ENCODE results near the gene SLC7A1.

Gene SLC7A1

DNA sequence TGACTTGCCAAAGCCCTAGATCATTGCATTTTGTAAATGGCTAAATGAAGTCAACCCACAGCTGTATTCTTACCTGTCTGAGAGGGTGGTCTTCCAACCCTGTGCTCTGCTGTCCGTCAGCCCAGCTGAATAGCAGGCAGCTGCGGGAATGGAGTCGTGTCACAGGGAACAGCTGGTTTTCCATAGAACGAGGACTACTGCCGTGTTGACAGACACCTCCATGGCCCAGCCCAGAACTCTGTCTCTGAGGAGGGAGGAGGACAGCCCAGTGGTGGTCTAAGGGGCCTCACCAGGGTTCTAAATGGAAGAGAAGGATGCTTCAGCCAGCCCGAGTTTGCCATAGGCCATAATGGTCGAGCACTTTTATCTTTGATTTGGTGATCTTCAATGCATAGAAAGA, 110.7 kb downstream of the SLC7A1 start:
- H3K9ac ChIP-seq (ENCODE audit: low read depth in 1 of 2, low read length in 2 of 2) = no peak overlapping the region
- no peak overlapping the region for H3K4me3 ChIP-seq (ENCODE audit: low read length in 2 of 2)
- no peaks in the 10 kb centered on the region for H3K36me3 ChIP-seq (ENCODE audit: control insufficient read depth in 2 of 2, insufficient read depth in 2 of 2, low read length in 2 of 2)
- H3K27me3 ChIP-seq (ENCODE audit: control insufficient read depth in 2 of 2, insufficient read depth in 2 of 2, low read length in 2 of 2) = peaks cover 0 to 3% of the 10 kb centered on the region in 2 donors
- no peak overlapping the region for H3K27ac ChIP-seq (ENCODE audit: low read depth in 2 of 2, low read length in 2 of 2)
- peaks cover 2 to 3% of the 10 kb centered on the region in 2 donors for H3K4me1 ChIP-seq (ENCODE audit: control insufficient read depth in 2 of 2, insufficient read depth in 2 of 2, low read length in 2 of 2)
- H3K9me3 ChIP-seq (ENCODE audit: control insufficient read depth in 2 of 2, low read length in 2 of 2) = no peaks in the 10 kb centered on the region

DNA sequence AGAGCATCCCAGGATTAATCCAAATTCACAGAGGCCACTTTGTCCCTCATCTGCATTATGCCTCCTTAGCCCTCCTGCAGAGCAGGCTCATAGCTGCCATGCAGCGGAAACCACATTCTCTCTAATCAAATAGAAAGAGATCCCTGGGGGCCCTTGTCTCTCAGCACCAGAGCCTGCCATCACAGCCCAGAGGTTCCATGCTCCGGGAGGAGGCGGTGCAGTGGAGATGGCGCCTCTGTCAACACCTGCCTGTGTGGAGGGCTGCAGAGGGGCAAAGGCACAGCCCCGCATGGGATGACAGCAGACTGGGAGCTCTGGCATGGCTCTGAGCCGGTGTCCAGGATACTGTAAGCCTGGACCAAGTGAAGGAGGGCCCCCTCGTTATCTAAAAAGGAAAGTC, 111.3 kb downstream of the SLC7A1 start:
- H3K27me3 ChIP-seq (ENCODE audit: control insufficient read depth in 2 of 2, insufficient read depth in 2 of 2, low read length in 2 of 2) = peaks cover 0 to 3% of the 10 kb centered on the region in 2 donors
- no peaks in the 10 kb centered on the region for H3K36me3 ChIP-seq (ENCODE audit: control insufficient read depth in 2 of 2, insufficient read depth in 2 of 2, low read length in 2 of 2)
- H3K9ac ChIP-seq (ENCODE audit: low read depth in 1 of 2, low read length in 2 of 2) = no peak overlapping the region
- no peaks in the 10 kb centered on the region for H3K9me3 ChIP-seq (ENCODE audit: control insufficient read depth in 2 of 2, low read length in 2 of 2)
- no peak overlapping the region for H3K4me3 ChIP-seq (ENCODE audit: low read length in 2 of 2)
- no peak overlapping the region for H3K27ac ChIP-seq (ENCODE audit: low read depth in 2 of 2, low read length in 2 of 2)
- H3K4me1 ChIP-seq (ENCODE audit: control insufficient read depth in 2 of 2, insufficient read depth in 2 of 2, low read length in 2 of 2) = peaks cover 2 to 3% of the 10 kb centered on the region in 2 donors

DNA sequence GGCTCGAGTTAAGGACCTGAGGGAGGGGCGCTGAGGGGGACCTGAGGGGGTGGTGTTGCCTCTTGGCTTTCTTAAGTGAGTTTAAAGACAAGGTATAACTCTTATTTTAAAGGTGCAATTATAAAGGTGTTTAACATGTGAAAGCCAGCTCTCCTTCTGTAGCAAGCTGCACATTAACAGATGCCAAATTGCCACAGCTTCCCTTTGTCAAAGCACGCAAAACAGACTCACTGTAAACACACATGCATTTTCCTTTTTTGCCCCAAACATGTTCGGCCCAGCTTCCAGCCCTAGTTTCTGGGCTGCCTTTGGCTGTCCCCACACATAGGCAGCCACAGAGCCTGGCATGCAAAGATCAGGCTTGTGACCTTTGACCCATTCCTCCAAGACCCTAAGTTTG, 111.9 kb downstream of the SLC7A1 start:
- H3K4me1 ChIP-seq (ENCODE audit: control insufficient read depth in 2 of 2, insufficient read depth in 2 of 2, low read length in 2 of 2) = peaks cover 2 to 3% of the 10 kb centered on the region in 2 donors
- no peak overlapping the region for H3K27ac ChIP-seq (ENCODE audit: low read depth in 2 of 2, low read length in 2 of 2)
- no peak overlapping the region for H3K9ac ChIP-seq (ENCODE audit: low read depth in 1 of 2, low read length in 2 of 2)
- peaks cover 0 to 3% of the 10 kb centered on the region in 2 donors for H3K27me3 ChIP-seq (ENCODE audit: control insufficient read depth in 2 of 2, insufficient read depth in 2 of 2, low read length in 2 of 2)
- H3K4me3 ChIP-seq (ENCODE audit: low read length in 2 of 2) = no peak overlapping the region
- no peaks in the 10 kb centered on the region for H3K36me3 ChIP-seq (ENCODE audit: control insufficient read depth in 2 of 2, insufficient read depth in 2 of 2, low read length in 2 of 2)
- no peaks in the 10 kb centered on the region for H3K9me3 ChIP-seq (ENCODE audit: control insufficient read depth in 2 of 2, low read length in 2 of 2)

DNA sequence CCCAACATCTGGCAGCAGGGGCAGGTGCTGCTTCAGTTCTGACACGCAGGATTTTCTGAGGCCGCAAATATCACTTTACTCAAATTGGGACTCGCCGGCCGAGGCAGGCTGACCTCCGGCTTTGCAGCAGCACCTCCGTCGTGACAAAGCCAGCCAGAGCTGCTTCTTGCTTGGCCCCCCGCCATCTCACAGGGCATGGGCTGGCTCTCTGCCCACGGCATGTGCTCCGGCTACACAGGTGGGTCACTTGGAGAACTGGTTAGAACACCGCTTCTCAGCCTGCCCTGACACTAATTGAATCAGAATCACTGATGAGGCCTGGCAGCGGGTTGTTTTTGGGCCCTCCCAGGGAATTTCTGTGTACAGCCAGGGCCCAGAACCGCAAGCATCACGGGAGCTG, 112.3 kb downstream of the SLC7A1 start:
- H3K27ac ChIP-seq (ENCODE audit: low read depth in 2 of 2, low read length in 2 of 2) = no peak overlapping the region
- no peaks in the 10 kb centered on the region for H3K9me3 ChIP-seq (ENCODE audit: control insufficient read depth in 2 of 2, low read length in 2 of 2)
- peaks cover 2 to 3% of the 10 kb centered on the region in 2 donors for H3K4me1 ChIP-seq (ENCODE audit: control insufficient read depth in 2 of 2, insufficient read depth in 2 of 2, low read length in 2 of 2)
- no peak overlapping the region for H3K9ac ChIP-seq (ENCODE audit: low read depth in 1 of 2, low read length in 2 of 2)
- H3K4me3 ChIP-seq (ENCODE audit: low read length in 2 of 2) = no peak overlapping the region
- no peaks in the 10 kb centered on the region for H3K36me3 ChIP-seq (ENCODE audit: control insufficient read depth in 2 of 2, insufficient read depth in 2 of 2, low read length in 2 of 2)
- no peaks in the 10 kb centered on the region for H3K27me3 ChIP-seq (ENCODE audit: control insufficient read depth in 2 of 2, insufficient read depth in 2 of 2, low read length in 2 of 2)

DNA sequence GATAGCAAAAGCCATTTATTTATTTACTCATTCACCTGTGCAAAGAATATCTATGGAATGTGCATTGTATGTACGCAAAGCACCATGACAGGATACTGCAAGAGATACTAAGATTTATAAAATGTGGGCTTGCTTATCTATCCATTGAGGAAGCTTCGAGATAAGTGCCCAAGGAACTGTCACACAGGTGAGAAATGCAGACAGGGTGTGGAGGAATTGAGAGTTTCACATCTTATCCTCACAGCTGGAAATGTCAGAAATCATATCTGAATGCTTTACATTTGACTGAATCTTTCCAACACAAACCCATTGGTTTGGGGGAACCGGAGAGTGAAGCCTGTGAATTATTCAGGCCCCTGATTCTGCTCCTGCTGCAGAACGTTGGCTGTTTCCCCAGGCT, 113.0 kb downstream of the SLC7A1 start:
- Histone ChIP-seq H3K36me3 (ENCODE audit: control insufficient read depth in 2 of 2, insufficient read depth in 2 of 2, low read length in 2 of 2) (no peaks in the 10 kb centered on the region), H3K9me3 (ENCODE audit: control insufficient read depth in 2 of 2, low read length in 2 of 2) (no peaks in the 10 kb centered on the region), H3K4me1 (ENCODE audit: control insufficient read depth in 2 of 2, insufficient read depth in 2 of 2, low read length in 2 of 2) (peaks cover 2 to 3% of the 10 kb centered on the region in 2 donors), H3K4me3 (ENCODE audit: low read length in 2 of 2) (no peak overlapping the region), H3K9ac (ENCODE audit: low read depth in 1 of 2, low read length in 2 of 2) (no peak overlapping the region), H3K27me3 (ENCODE audit: control insufficient read depth in 2 of 2, insufficient read depth in 2 of 2, low read length in 2 of 2) (no peaks in the 10 kb centered on the region), H3K27ac (ENCODE audit: low read depth in 2 of 2, low read length in 2 of 2) (no peak overlapping the region)

DNA sequence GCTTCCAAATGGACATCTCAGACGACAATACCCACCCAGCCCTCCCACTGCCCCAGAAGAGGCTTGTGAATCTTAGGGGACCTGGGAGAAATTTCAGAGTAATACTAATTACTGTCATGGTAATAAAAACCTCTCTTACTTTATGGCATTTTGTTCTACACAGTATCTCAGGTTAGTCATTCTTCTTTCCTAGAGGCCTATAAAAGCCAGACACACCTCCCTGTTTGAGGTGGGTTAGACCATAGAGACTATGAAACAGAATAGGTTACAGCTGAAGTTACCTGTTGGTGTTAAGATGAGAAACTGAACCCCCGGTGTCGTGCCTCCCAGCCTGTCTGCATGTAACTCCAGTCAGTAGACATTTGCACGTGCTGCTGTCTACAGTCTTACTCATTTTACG, 113.9 kb downstream of the SLC7A1 start:
- H3K36me3 ChIP-seq (ENCODE audit: control insufficient read depth in 2 of 2, insufficient read depth in 2 of 2, low read length in 2 of 2) = no peaks in the 10 kb centered on the region
- no peak overlapping the region for H3K4me3 ChIP-seq (ENCODE audit: low read length in 2 of 2)
- no peak overlapping the region for H3K27ac ChIP-seq (ENCODE audit: low read depth in 2 of 2, low read length in 2 of 2)
- H3K4me1 ChIP-seq (ENCODE audit: control insufficient read depth in 2 of 2, insufficient read depth in 2 of 2, low read length in 2 of 2) = peaks cover 2 to 3% of the 10 kb centered on the region in 2 donors
- no peaks in the 10 kb centered on the region for H3K27me3 ChIP-seq (ENCODE audit: control insufficient read depth in 2 of 2, insufficient read depth in 2 of 2, low read length in 2 of 2)
- H3K9ac ChIP-seq (ENCODE audit: low read depth in 1 of 2, low read length in 2 of 2) = no peak overlapping the region
- H3K9me3 ChIP-seq (ENCODE audit: control insufficient read depth in 2 of 2, low read length in 2 of 2) = no peaks in the 10 kb centered on the region

DNA sequence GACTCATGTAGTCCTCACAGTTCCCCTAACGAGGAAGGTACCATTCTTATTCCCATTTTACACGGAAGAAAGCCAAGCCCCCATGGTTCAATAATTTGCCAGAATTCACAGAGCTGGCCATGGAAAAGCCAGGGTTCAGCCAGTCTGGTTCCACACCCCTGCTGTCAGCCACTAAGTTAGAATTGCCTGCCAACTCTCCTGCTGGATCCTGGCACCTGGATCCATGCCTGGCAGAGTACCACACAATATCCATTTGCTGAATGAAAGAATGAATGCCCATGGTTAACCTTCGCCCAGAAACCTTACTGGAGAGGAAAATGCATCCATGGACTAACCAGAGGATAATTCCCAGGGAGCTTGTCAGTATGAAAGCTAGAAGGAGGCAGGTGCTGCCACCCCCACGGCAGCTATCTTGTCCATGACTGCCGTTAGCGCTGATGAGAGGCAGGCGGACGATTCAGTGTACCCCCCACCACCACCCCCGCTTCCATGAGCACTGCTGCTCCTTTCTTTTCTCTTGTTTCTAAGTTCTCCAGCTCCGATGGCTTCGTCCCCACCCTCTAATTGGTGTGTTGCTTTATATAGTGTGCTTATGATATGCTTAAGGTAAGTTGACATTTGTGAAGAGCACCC, 114.5 kb downstream of the SLC7A1 start:
- H3K4me3 ChIP-seq (ENCODE audit: low read length in 2 of 2) = no peak overlapping the region
- no peaks in the 10 kb centered on the region for H3K36me3 ChIP-seq (ENCODE audit: control insufficient read depth in 2 of 2, insufficient read depth in 2 of 2, low read length in 2 of 2)
- H3K27ac ChIP-seq (ENCODE audit: low read depth in 2 of 2, low read length in 2 of 2) = no peak overlapping the region
- H3K27me3 ChIP-seq (ENCODE audit: control insufficient read depth in 2 of 2, insufficient read depth in 2 of 2, low read length in 2 of 2) = no peaks in the 10 kb centered on the region
- peaks cover 2 to 3% of the 10 kb centered on the region in 2 donors for H3K4me1 ChIP-seq (ENCODE audit: control insufficient read depth in 2 of 2, insufficient read depth in 2 of 2, low read length in 2 of 2)
- no peak overlapping the region for H3K9ac ChIP-seq (ENCODE audit: low read depth in 1 of 2, low read length in 2 of 2)
- H3K9me3 ChIP-seq (ENCODE audit: control insufficient read depth in 2 of 2, low read length in 2 of 2) = no peaks in the 10 kb centered on the region

DNA sequence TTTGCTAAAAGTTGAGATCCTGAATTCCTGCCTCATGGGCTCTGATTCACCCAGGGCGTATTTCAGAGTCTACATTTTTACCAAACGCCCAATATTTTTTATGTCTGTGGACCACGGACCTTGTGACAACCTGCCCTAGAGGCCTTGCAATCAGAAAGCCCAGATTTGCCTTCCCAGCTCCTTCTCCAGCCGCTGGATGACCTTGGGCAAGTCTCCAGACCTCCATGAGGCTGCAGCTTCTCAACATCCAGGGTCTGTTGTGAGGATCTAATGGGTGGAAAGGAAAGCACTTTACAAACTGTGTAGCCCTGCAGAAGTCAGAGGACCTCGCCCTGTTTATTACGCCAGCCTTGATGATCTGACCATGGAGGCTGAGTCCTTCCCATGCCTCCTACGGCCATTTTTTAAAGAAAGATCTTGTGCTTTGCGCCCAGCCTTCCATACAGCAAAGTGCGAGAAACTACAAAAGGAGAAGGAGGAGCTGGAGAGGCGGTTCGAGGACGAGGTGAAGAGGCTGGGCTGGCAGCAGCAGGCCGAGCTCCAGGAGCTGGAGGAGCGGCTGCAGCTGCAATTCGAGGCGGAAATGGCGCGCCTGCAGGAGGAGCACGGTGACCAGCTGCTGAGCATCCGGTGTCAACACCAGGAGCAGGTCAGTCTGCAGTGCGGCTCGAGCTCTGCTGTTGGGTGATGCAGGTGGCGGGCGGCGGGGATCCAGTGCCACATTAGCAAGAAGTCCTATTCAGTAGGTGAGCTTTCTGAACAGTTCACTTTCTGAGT, 115.6 kb downstream of the SLC7A1 start:
- Histone ChIP-seq H3K9ac (ENCODE audit: low read depth in 1 of 2, low read length in 2 of 2) (no peak overlapping the region), H3K27me3 (ENCODE audit: control insufficient read depth in 2 of 2, insufficient read depth in 2 of 2, low read length in 2 of 2) (no peaks in the 10 kb centered on the region), H3K36me3 (ENCODE audit: control insufficient read depth in 2 of 2, insufficient read depth in 2 of 2, low read length in 2 of 2) (no peaks in the 10 kb centered on the region), H3K4me1 (ENCODE audit: control insufficient read depth in 2 of 2, insufficient read depth in 2 of 2, low read length in 2 of 2) (peaks cover 2 to 3% of the 10 kb centered on the region in 2 donors), H3K9me3 (ENCODE audit: control insufficient read depth in 2 of 2, low read length in 2 of 2) (no peaks in the 10 kb centered on the region), H3K4me3 (ENCODE audit: low read length in 2 of 2) (no peak overlapping the region), H3K27ac (ENCODE audit: low read depth in 2 of 2, low read length in 2 of 2) (no peak overlapping the region)

DNA sequence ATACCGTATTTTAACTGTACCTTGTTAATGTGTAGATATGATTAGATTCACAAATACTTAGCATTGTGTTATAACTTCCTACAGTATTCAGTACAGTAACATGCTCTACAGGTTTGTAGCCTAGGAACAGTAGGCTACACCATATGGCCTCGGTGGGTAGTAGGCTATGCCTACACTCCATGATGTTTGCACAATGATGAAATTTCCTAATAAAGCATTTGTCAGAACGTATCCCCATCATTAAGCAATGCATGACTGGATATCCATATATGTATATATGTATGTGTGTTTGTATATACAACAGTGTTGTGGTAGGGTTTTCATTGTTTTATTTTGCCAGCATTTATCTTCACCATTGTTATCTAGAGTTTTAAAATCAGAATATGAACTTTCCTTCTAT, 119.4 kb downstream of the SLC7A1 start:
- no peaks in the 10 kb centered on the region for H3K36me3 ChIP-seq (ENCODE audit: control insufficient read depth in 2 of 2, insufficient read depth in 2 of 2, low read length in 2 of 2)
- H3K27ac ChIP-seq (ENCODE audit: low read depth in 2 of 2, low read length in 2 of 2) = no peak overlapping the region
- no peak overlapping the region for H3K9ac ChIP-seq (ENCODE audit: low read depth in 1 of 2, low read length in 2 of 2)
- H3K9me3 ChIP-seq (ENCODE audit: control insufficient read depth in 2 of 2, low read length in 2 of 2) = no peaks in the 10 kb centered on the region
- no peaks in the 10 kb centered on the region for H3K4me1 ChIP-seq (ENCODE audit: control insufficient read depth in 2 of 2, insufficient read depth in 2 of 2, low read length in 2 of 2)
- no peak overlapping the region for H3K4me3 ChIP-seq (ENCODE audit: low read length in 2 of 2)
- H3K27me3 ChIP-seq (ENCODE audit: control insufficient read depth in 2 of 2, insufficient read depth in 2 of 2, low read length in 2 of 2) = no peaks in the 10 kb centered on the region

DNA sequence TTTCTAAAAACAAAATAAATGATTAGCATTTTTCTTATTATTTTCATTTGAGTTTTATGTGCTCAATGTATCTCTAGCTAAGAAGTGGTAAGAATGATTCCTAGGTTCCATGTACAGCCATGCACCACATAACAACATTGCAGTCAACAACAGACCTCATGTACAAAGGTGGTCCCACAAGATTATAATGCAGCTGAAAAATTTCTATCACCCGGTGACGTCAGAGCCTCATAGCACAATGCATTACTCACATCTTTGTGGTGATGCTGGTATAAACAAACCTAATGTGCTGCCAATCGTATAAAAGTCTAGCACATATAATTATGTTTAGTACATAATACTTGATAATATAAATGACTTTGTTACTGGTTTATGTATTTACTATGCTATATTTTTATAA, 120.5 kb downstream of the SLC7A1 start:
- Histone ChIP-seq H3K27me3 (ENCODE audit: control insufficient read depth in 2 of 2, insufficient read depth in 2 of 2, low read length in 2 of 2) (no peaks in the 10 kb centered on the region), H3K27ac (ENCODE audit: low read depth in 2 of 2, low read length in 2 of 2) (no peak overlapping the region), H3K4me1 (ENCODE audit: control insufficient read depth in 2 of 2, insufficient read depth in 2 of 2, low read length in 2 of 2) (no peaks in the 10 kb centered on the region)

More for the DNA sequence above, 120.5 kb downstream of the SLC7A1 start:
- Histone ChIP-seq H3K9me3 (ENCODE audit: control insufficient read depth in 2 of 2, low read length in 2 of 2) (no peaks in the 10 kb centered on the region), H3K36me3 (ENCODE audit: control insufficient read depth in 2 of 2, insufficient read depth in 2 of 2, low read length in 2 of 2) (no peaks in the 10 kb centered on the region), H3K4me3 (ENCODE audit: low read length in 2 of 2) (no peak overlapping the region), H3K9ac (ENCODE audit: low read depth in 1 of 2, low read length in 2 of 2) (no peak overlapping the region)

All from mucosa of rectum (tissue), 2 donors.